K562 (cell line): ENCODE measurements around the gene WBP1L. TPM values are rescaled to one million over a fixed set of nuclear protein-coding genes. Genes with fewer than 3 reads are reported as not detected.

Experiments used
- ATAC-seq: fragments of 200-7000 bp; cut with Tn5 transposase; 3 replicates; pipeline ENCODE4 v1.9.1; 2020; ENCODE audit warnings: moderate library complexity
- BruUV-seq: library from RNA; stranded (reverse); fragments of 400-500 nt; replicated peaks from 2 replicates; lab custom pipeline; 2021; lab: Mats Ljungman, UMichigan
- CTCF ChIA-PET: fragments of 300-600 bp; formaldehyde crosslinking; extraction: SDS; loops from one replicate; lab custom pipeline; 2021; ENCODE audit warnings: low intra/inter-chr PET ratio; lab: Yijun Ruan, JAX
- POLR2A ChIA-PET: fragments of 300-600, 350-650 bp; sonication (Branson Sonifier 250); formaldehyde crosslinking; extraction: SDS; loops from one replicate; lab custom pipeline; 2021; ENCODE audit warnings: antibody characterized with exemption, inconsistent platforms; lab: Yijun Ruan, JAX
- DNase-seq, 4 experiments: peaks; one replicate each; pipeline versions ENCODE4 v3.0.0 to v3.0.0-alpha.2; 2011 to 2018; ENCODE audit warnings: low spot score in 3 of 4, mixed read lengths in 3 of 4; ENCODE audit errors: extremely low read depth in 1 of 4
- FAIRE-seq: peaks from 2 replicates; lab custom pipeline; 2011; peaks lifted over from hg19 to GRCh38; lab: Jason Lieb, UNC
- H2AFZ ChIP-seq: 2 replicates; pipeline ENCODE4 v1.6.0; 2011; ENCODE audit warnings: low read depth, low read length, control low read depth, inconsistent platforms
- H3K27ac ChIP-seq: fragments of 200-600 bp; 3 replicates; pipeline ENCODE4 v1.8.0; 2011; ENCODE audit warnings: low read depth, mild to moderate bottlenecking, control low read depth, inconsistent platforms, low read length, moderate library complexity, mixed read lengths; ENCODE audit errors: extremely low read depth
- H3K27me3 ChIP-seq, 2 experiments: fragments of 300-600 bp in 1 of 2; 2 replicates in 1 of 2; 3 replicates in 1 of 2; pipeline versions ENCODE4 v1.6.0 to v1.8.0; 2011; ENCODE audit warnings: inconsistent platforms in 2 of 2, low read length in 2 of 2, mild to moderate bottlenecking in 1 of 2, mixed read lengths in 1 of 2, moderate library complexity in 1 of 2; ENCODE audit not compliant: control insufficient read depth in 2 of 2, insufficient read depth in 2 of 2
- H3K36me3 ChIP-seq: fragments of 300-600 bp; 3 replicates; pipeline ENCODE4 v1.8.0; 2011; ENCODE audit warnings: mild to moderate bottlenecking, low read length, inconsistent platforms; ENCODE audit not compliant: control insufficient read depth, insufficient read depth
- H3K4me1 ChIP-seq, 2 experiments: fragments of 200-600 bp in 1 of 2; replicated peaks in 1 of 2; 2 replicates in 1 of 2; 3 replicates in 1 of 2; pipeline versions ENCODE4 v1.5.1 to v1.8.0; 2011; ENCODE audit warnings: inconsistent platforms in 2 of 2, low read length in 2 of 2, mild to moderate bottlenecking in 1 of 2, mixed read lengths in 1 of 2, moderate library complexity in 1 of 2; ENCODE audit not compliant: control insufficient read depth in 2 of 2, insufficient read depth in 2 of 2
- H3K4me2 ChIP-seq: 2 replicates; pipeline ENCODE4 v1.6.1; 2011; ENCODE audit warnings: low read length, control low read depth, inconsistent platforms, mixed read lengths; ENCODE audit not compliant: insufficient read depth
- H3K4me3 ChIP-seq: fragments of 200-600 bp; sonication (generic), shearing (Covaris generic); 2 replicates; pipeline ENCODE4 v1.5.1; 2016; ENCODE audit warnings: control low read depth, inconsistent platforms
- H3K79me2 ChIP-seq: fragments of 200-600 bp; 3 replicates; pipeline ENCODE4 v1.8.0; 2011; ENCODE audit warnings: low read length, inconsistent platforms; ENCODE audit not compliant: control insufficient read depth, insufficient read depth
- H3K9ac ChIP-seq, 2 experiments: 2 replicates each; pipeline versions ENCODE4 v1.6.0 to v1.6.1; 2011; ENCODE audit warnings: low read depth in 2 of 2, low read length in 2 of 2, control low read depth in 1 of 2, inconsistent platforms in 1 of 2, mild to moderate bottlenecking in 1 of 2, mixed read lengths in 1 of 2; ENCODE audit not compliant: insufficient read depth in 1 of 2
- H3K9me1 ChIP-seq: one replicate; pipeline ENCODE4 v1.6.0; 2011; ENCODE audit warnings: inconsistent platforms, mild to moderate bottlenecking, low read length, moderate library complexity; ENCODE audit not compliant: control insufficient read depth, insufficient read depth
- H3K9me3 ChIP-seq: replicated peaks from 2 replicates; pipeline ENCODE4 v1.5.1; 2011; ENCODE audit warnings: low read depth, low read length, inconsistent platforms; ENCODE audit not compliant: control insufficient read depth, insufficient read depth
- H4K20me1 ChIP-seq: replicated peaks from 2 replicates; pipeline ENCODE4 v1.6.1; 2011; ENCODE audit warnings: low read length, inconsistent platforms, mixed read lengths; ENCODE audit not compliant: control insufficient read depth, insufficient read depth
- CBX8 ChIP-seq: fragments of 200-600 bp; sonication (generic); IDR thresholded peaks from 2 replicates; pipeline ENCODE4 v1.6.1; 2012; ENCODE audit warnings: borderline replicate concordance, mixed run types, low read depth, mild to moderate bottlenecking, moderate library complexity, mixed read lengths, low read length, control low read depth, inconsistent platforms; ENCODE audit not compliant: poor library complexity, severe bottlenecking; ENCODE audit errors: extremely low read depth
- CEBPB ChIP-seq: fragments of 450-650 bp; IDR thresholded peaks from 2 replicates; pipeline ENCODE4 v1.6.1; 2016; ENCODE audit warnings: missing genetic modification characterization, missing compliant biosample characterization
- GABPA ChIP-seq: fragments of 200-800 bp; sonication (Bioruptor generic); conservative IDR thresholded peaks from 2 replicates; pipeline ENCODE4 v1.6.1; 2016; ENCODE audit warnings: low read depth, missing genetic modification characterization, missing compliant biosample characterization
- L3MBTL2 ChIP-seq: fragments of 450-650 bp; IDR thresholded peaks from 2 replicates; pipeline ENCODE4 v1.6.1; 2016; ENCODE audit warnings: mild to moderate bottlenecking, moderate library complexity
- PHF21A ChIP-seq: fragments of 450-650 bp; IDR thresholded peaks from 2 replicates; pipeline ENCODE4 v1.6.1; 2017; ENCODE audit warnings: low read depth, borderline replicate concordance
- PHF8 ChIP-seq: fragments of 200-600 bp; sonication (generic); IDR thresholded peaks from 2 replicates; pipeline ENCODE4 v1.6.1; 2012; ENCODE audit warnings: mixed run types, mild to moderate bottlenecking, inconsistent platforms, low read length, moderate library complexity, borderline replicate concordance
- RBM17 ChIP-seq: fragments of 200-400 bp; formaldehyde crosslinking; IDR thresholded peaks from 2 replicates; pipeline ENCODE4 v1.6.1; 2017; ENCODE audit warnings: low read depth, mild to moderate bottlenecking, low read length, borderline replicate concordance
- TAF9B ChIP-seq: fragments of 450-650 bp; IDR thresholded peaks from 2 replicates; pipeline ENCODE4 v1.6.1; 2018; ENCODE audit warnings: mild to moderate bottlenecking; ENCODE audit not compliant: partially characterized antibody
- ZFX ChIP-seq: sonication (generic); formaldehyde crosslinking; IDR thresholded peaks from 2 replicates; pipeline ENCODE4 v1.8.0; 2022; ENCODE audit warnings: mild to moderate bottlenecking, missing genetic modification reagents, moderate library complexity
- WGBS: fragments of 100-300 bp; shearing (Covaris generic); methylation state at CpG from one replicate; pipeline ENCODE4 v1.1.6; 2016; ENCODE audit warnings: low coverage, mixed read lengths; ENCODE audit not compliant: insufficient coverage; ENCODE audit errors: missing lambda C conversion rate; 5-methylcytosine and 5-hydroxymethylcytosine counted together
- in situ Hi-C: fragments of 300-500 bp; cut with MboI; formaldehyde crosslinking; loops from 4 replicates; pipeline ENCODE4 v1.15.0; 2018; ENCODE audit warnings: inconsistent platforms, mixed read lengths
- intact Hi-C: fragments of 100-400 bp; cut with micrococcal nuclease; formaldehyde crosslinking; loops from 2 replicates; pipeline ENCODE4 v1.14.2; 2022
- polyA plus RNA-seq, 8 experiments: library from polyadenylated mRNA; depleted of rRNA in 4 of 8; stranded (reverse) in 5 of 8; unstranded in 3 of 8; fragments of >200 nt; fragmentation: Nextera tagmentation in 2 of 8; fragmentation: Illumina TruSeq in 1 of 8; extraction: Ambion mirVana in 2 of 8; extraction: Trizol in 1 of 8; gene quantifications; 2 replicates each; pipeline versions ENCODE4 v1.2.1 to v1.2.3, GENCODE V29; 2011 to 2014; ENCODE audit warnings: inconsistent platforms in 1 of 8, missing spikeins in 1 of 8
- total RNA-seq, 7 experiments: library from RNA; depleted of rRNA in 6 of 7; stranded (reverse); fragments of >200 nt in 6 of 7; fragmentation: Illumina TruSeq in 2 of 7; extraction: Trizol in 2 of 7; gene quantifications; 2 replicates each; pipeline versions ENCODE4 v1.2.1 to v1.2.3, GENCODE V29; 2011 to 2021; ENCODE audit warnings: low replicate concordance in 1 of 7
- TF ChIP-seq, protein P1 (sequence below), 2 experiments: fragments of 450-650 bp in 1 of 2; sonication (generic) in 1 of 2; formaldehyde crosslinking; conservative IDR thresholded peaks; 2 replicates each; pipeline versions ENCODE4 v1.4.0 to v1.8.1; 2020 to 2022; ENCODE audit warnings: mild to moderate bottlenecking in 1 of 2, missing genetic modification reagents in 1 of 2
- TF ChIP-seq, protein P2 (sequence below), 2 experiments: fragments of 450-650 bp; IDR thresholded peaks; 2 replicates each; pipeline ENCODE4 v1.6.1; 2016
- TF ChIP-seq, protein P3 (sequence below): fragments of 450-650 bp; IDR thresholded peaks from 2 replicates; pipeline ENCODE4 v1.6.1; 2017; ENCODE audit warnings: antibody characterized with exemption, mild to moderate bottlenecking

Gene WBP1L
- total and polyA plus RNA-seq, 9 of the 15 experiments (the other 6 are each of a cell fraction or from before 2014, with no cell fraction given), result 3.2 to 14.4 (median 11.3) TPM

DNA sequence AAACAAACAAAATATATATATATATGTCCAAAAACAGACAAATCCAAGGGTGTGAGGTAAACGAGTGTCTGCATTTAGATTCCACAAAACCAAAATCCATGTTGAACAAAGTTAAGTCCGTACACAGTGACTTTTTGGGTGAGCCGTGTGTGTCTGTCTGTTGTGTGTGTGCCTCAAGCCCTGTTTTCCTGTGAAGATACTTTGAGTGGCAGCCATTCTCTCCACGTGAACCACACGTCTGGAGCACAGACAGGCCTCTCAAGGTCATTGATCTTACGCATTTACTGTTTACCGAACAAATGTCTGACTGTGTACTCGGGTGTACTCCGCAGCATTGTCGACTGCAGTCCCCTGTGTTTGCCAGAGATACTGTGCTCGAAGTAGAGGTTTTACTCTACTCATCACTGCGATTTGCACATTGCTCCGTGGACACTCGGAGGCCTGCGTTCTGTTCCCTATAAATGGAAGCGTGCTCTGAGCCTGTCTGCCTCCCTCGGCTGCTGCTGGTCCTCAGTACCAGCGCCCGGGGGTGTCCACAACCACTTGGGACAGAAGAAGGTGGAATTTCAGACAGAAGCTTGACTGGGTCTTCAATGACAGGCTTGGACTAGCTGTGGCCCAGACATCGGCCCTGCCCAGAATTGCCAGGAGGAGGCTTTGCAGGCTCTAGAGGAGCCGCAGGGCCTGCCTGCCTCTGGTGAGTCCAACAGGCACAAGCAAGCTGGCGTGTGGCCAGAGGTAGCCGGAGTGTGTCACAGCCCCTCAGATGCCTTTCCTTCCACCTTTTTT lies 71.3 kb downstream of the WBP1L start:
- 46% methylated on average over 13 of the region's 23 CpGs for WGBS
- in situ Hi-C loops (no loop called here), intact Hi-C loops (loop anchor here (5.0 kb wide), 1 partner anchor 53 kb away; no protein-coding TSS in a partner anchor)
- Histone ChIP-seq H3K27ac (peak overlapping the region; percentile 91), H3K4me2 (peak overlapping the region; percentile 57; the same call in 1 of the 2 replicates), H3K9me1 (peaks cover 2% of the 10 kb centered on the region), H3K27me3 (no peaks in the 10 kb centered on the region), H3K36me3 (peaks cover 34% of the 10 kb centered on the region; the same call in 2 of the 3 replicates), H4K20me1 (no peaks in the 10 kb centered on the region), H3K4me1 (peaks cover 26 to 33% of the 10 kb centered on the region in 2 experiments), H3K79me2 (no peaks in the 10 kb centered on the region), H3K9ac (peak overlapping the region; percentile 62 to 72), H2AFZ (peak overlapping the region; percentile 70), H3K9me3 (no peaks in the 10 kb centered on the region), H3K4me3 (no peak overlapping the region)
- ChIA-PET CTCF (no interaction called here), POLR2A (no interaction called here)
- peak; percentile 26 for ATAC-seq
- no TSS peak for BruUV-seq
- peak in 1 of 4 experiments; percentile 34 for DNase-seq
- no peak for FAIRE-seq
- TF ChIP-seq L3MBTL2 (peak; percentile 20; the same call in 1 of the 2 replicates), ZFX (CRISPR knock-in tag) (peak; percentile 5; the same call in 1 of the 2 replicates), CEBPB (tag) (no peak), GABPA (tag) (peak; percentile 5; the same call in 1 of the 2 replicates), CBX8 (no peak), PHF21A (no peak), PHF8 (no peak), TAF9B (no peak), RBM17 (no peak)
- TF ChIP-seq, protein P1, sequence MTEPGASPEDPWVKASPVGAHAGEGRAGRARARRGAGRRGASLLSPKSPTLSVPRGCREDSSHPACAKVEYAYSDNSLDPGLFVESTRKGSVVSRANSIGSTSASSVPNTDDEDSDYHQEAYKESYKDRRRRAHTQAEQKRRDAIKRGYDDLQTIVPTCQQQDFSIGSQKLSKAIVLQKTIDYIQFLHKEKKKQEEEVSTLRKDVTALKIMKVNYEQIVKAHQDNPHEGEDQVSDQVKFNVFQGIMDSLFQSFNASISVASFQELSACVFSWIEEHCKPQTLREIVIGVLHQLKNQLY (CRISPR knock-in tag; conservative IDR thresholded peaks at IDR 0.05), result no peak
- TF ChIP-seq, protein P2, sequence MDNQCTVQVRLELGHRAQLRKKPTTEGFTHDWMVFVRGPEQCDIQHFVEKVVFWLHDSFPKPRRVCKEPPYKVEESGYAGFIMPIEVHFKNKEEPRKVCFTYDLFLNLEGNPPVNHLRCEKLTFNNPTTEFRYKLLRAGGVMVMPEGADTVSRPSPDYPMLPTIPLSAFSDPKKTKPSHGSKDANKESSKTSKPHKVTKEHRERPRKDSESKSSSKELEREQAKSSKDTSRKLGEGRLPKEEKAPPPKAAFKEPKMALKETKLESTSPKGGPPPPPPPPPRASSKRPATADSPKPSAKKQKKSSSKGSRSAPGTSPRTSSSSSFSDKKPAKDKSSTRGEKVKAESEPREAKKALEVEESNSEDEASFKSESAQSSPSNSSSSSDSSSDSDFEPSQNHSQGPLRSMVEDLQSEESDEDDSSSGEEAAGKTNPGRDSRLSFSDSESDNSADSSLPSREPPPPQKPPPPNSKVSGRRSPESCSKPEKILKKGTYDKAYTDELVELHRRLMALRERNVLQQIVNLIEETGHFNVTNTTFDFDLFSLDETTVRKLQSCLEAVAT (IDR thresholded peaks at IDR 0.05), result 0 out of 4 replicates have a peak, but pooled peaks of 1 of the 2 experiments have one; percentile 13
- TF ChIP-seq, protein P3, sequence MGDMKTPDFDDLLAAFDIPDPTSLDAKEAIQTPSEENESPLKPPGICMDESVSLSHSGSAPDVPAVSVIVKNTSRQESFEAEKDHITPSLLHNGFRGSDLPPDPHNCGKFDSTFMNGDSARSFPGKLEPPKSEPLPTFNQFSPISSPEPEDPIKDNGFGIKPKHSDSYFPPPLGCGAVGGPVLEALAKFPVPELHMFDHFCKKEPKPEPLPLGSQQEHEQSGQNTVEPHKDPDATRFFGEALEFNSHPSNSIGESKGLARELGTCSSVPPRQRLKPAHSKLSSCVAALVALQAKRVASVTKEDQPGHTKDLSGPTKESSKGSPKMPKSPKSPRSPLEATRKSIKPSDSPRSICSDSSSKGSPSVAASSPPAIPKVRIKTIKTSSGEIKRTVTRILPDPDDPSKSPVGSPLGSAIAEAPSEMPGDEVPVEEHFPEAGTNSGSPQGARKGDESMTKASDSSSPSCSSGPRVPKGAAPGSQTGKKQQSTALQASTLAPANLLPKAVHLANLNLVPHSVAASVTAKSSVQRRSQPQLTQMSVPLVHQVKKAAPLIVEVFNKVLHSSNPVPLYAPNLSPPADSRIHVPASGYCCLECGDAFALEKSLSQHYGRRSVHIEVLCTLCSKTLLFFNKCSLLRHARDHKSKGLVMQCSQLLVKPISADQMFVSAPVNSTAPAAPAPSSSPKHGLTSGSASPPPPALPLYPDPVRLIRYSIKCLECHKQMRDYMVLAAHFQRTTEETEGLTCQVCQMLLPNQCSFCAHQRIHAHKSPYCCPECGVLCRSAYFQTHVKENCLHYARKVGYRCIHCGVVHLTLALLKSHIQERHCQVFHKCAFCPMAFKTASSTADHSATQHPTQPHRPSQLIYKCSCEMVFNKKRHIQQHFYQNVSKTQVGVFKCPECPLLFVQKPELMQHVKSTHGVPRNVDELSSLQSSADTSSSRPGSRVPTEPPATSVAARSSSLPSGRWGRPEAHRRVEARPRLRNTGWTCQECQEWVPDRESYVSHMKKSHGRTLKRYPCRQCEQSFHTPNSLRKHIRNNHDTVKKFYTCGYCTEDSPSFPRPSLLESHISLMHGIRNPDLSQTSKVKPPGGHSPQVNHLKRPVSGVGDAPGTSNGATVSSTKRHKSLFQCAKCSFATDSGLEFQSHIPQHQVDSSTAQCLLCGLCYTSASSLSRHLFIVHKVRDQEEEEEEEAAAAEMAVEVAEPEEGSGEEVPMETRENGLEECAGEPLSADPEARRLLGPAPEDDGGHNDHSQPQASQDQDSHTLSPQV, result 0 out of 2 replicates have a peak, but pooled peaks have one; percentile 60
